ENCODE measurements around the gene PLEKHH2.

Gene PLEKHH2

DNA sequence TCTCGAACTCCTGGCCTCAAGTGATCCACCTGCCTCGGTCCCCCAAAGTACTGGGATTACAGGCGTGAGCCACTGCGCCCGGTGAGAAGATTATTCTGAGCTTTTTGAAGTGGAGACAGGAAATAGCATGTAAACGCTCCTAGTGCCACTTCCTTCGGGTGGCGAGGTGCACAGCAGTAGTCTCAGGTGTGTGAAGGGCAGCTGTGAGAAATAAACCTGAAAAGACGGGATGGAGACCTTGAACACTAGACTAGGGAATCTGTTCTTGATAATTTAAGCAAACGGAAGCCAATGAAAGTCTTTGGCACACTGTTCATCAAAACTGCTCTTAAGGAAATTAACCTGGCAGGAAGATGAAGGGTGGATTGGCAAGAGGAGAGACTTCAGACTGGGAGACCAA is 439 bp upstream of the PLEKHH2 start:
- H3K4me3 ChIP-seq (ENCODE audit: low read depth, low read length): peak overlapping the region; percentile 81
- TF ChIP-seq, protein P1, sequence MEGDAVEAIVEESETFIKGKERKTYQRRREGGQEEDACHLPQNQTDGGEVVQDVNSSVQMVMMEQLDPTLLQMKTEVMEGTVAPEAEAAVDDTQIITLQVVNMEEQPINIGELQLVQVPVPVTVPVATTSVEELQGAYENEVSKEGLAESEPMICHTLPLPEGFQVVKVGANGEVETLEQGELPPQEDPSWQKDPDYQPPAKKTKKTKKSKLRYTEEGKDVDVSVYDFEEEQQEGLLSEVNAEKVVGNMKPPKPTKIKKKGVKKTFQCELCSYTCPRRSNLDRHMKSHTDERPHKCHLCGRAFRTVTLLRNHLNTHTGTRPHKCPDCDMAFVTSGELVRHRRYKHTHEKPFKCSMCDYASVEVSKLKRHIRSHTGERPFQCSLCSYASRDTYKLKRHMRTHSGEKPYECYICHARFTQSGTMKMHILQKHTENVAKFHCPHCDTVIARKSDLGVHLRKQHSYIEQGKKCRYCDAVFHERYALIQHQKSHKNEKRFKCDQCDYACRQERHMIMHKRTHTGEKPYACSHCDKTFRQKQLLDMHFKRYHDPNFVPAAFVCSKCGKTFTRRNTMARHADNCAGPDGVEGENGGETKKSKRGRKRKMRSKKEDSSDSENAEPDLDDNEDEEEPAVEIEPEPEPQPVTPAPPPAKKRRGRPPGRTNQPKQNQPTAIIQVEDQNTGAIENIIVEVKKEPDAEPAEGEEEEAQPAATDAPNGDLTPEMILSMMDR (IDR thresholded peaks at IDR 0.05; ENCODE audit: low read depth, low read length, missing control alignments): no peak
- in situ Hi-C loops (cut with HindIII; ENCODE audit: low sequenced_read_pairs): no loop called here
- no peak for DNase-seq (ENCODE audit: low read depth)

DNA sequence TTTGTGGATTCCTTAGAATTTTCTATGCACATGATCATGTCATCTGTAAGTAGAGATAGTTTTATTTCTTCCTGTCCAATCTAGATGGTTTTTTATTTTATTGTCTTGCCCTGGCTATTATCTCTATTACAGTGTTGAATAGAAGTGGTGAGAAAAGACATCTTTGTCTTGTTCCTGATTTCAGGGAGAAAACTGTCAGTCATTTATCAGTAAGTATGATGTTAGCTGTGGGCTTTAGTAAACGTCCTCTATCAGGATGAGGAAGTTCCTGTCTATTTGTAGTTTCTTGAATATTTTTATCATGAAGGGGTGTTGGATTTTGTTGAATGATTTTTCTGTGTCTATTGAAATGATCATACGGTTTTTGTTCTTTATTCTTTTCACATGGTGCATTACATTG is 5.3 kb downstream of the PLEKHH2 start:
- DNase-seq (ENCODE audit: low read depth): no peak
- no peak overlapping the region for H3K4me3 ChIP-seq (ENCODE audit: low read depth, low read length)
- in situ Hi-C loops (cut with HindIII; ENCODE audit: low sequenced_read_pairs): no loop called here
- TF ChIP-seq, protein P1 (IDR thresholded peaks at IDR 0.05; ENCODE audit: low read depth, low read length, missing control alignments): no peak

DNA sequence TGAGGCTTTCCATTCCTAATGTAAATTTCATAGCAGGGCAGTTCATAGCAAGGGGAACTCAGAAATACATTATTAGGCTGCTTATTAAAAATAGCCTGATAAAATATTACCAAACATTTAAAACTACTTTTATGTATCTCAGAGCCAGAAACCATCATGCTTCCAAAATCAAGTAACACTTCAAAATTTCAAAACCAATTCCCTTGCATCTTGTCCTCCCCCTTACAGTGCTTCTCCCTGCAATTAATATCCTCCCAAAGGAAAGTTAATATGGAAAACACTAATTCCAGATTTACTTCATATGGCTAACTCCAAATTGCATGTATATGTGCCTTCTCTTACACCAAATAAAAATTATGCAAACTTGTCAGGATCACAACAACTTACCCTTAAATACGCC is 6.6 kb downstream of the PLEKHH2 start:
- DNase-seq (ENCODE audit: low read depth): no peak
- no peak overlapping the region for H3K4me3 ChIP-seq (ENCODE audit: low read depth, low read length)
- in situ Hi-C loops (cut with HindIII; ENCODE audit: low sequenced_read_pairs): no loop called here
- TF ChIP-seq, protein P1 (IDR thresholded peaks at IDR 0.05; ENCODE audit: low read depth, low read length, missing control alignments): no peak

DNA sequence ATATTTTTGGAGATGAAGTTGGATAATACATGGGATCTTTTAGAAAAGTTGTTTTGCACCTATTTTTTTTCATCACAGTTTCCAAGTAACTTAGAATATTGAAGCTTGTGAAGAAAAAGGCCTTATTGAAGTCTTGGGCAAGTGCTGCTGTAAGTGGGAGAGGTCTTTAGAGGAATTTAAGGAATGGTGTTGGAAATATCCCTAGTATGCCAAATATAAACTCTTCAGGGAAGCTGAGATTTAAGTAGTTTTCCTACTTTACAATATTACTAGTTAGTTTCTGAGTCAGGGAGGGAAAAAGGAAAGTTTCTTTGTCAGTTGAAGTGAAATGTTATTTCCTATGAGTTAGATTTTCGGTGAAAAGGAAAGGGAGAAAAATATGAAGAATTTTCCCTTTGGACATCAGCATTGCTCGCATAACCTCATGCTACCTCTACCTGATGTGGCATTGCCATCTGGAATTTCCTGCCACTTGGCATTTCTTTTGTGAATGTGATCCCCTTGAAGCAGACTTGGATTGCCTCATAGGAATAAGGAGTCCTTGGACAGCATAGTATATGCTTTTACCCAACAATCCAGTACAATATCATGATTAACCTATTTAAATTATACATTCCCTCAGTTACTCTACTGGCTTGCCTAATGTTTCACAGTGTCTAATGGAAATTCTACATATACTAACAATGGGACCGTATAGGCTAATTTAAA is 12.1 kb downstream of the PLEKHH2 start:
- DNase-seq (ENCODE audit: low read depth): no peak
- TF ChIP-seq, protein P1 (IDR thresholded peaks at IDR 0.05; ENCODE audit: low read depth, low read length, missing control alignments): no peak
- H3K4me3 ChIP-seq (ENCODE audit: low read depth, low read length): no peak overlapping the region
- in situ Hi-C loops (cut with HindIII; ENCODE audit: low sequenced_read_pairs): no loop called here

DNA sequence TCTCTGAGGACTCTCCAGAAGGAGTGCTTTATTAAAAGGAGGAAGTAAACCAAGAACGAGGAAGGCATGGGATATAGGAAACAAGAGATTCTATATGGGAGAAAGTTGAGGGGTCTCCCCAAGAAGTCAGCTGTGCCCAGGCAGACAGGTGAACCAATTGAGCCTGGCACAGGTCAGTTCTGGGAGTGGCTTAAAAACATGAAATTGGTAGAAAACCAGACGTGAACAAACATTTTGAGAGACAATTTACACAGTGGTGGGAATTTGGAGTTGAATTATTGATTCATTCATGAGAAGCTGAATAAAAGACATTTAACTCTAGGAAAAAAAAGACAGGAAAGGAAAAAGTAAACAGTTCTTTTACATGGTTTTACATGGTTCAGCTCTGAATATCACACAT is 16.4 kb downstream of the PLEKHH2 start:
- H3K4me3 ChIP-seq (ENCODE audit: low read depth, low read length): no peak overlapping the region
- TF ChIP-seq, protein P1 (IDR thresholded peaks at IDR 0.05; ENCODE audit: low read depth, low read length, missing control alignments): no peak
- no peak for DNase-seq (ENCODE audit: low read depth)
- in situ Hi-C loops (cut with HindIII; ENCODE audit: low sequenced_read_pairs): no loop called here

DNA sequence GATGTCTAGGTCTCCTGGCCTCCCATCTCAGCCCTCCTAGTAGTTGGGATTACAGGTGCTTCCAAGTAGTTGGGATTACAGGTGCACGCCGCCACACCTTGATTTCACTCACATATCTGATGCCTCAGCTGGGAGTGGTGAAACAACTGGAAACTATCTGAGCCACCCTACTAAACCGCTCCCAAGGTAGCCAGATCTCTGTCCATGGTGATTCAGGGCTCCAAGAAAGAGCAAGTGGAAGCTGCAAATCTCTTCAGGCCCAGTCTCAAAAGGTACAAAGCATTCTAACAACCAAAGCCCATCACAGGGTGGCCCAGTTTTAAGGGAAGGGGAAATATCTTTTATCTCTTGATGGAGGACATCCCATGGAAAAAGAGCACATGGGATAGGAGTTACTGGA is 20.2 kb downstream of the PLEKHH2 start:
- TF ChIP-seq, protein P1 (IDR thresholded peaks at IDR 0.05; ENCODE audit: low read depth, low read length, missing control alignments): no peak
- in situ Hi-C loops (cut with HindIII; ENCODE audit: low sequenced_read_pairs): no loop called here
- H3K4me3 ChIP-seq (ENCODE audit: low read depth, low read length): no peak overlapping the region
- no peak for DNase-seq (ENCODE audit: low read depth)

Measured in astrocyte of the cerebellum (primary cell).